ENCODE results near the gene PRSS57.

DNA sequence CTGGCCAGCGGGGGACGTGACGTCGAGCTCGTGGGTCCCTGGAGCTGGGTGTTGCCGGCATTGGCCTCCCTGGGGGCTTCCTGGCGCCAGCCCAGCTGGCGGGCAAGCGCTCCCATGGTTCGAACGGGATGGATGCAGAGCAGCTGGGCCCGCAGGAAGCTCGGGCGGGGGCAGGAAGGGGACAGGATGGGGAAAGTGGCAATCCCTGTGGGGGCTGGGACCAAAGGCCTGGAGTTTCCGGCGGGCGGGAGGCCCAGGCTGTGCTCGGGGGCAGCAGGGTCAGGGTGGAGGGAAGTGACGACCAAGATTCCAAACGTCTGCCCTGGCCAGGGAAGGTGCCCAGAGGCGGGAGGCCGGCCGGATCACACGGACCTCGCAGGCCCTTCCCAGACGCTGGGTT is 32.8 kb upstream of the PRSS57 start:
- TF ChIP-seq CTCF (IDR thresholded peaks at IDR 0.05; ENCODE audit: low read depth, low read length, poor library complexity, severe bottlenecking) (no peak), EZH2phosphoT487 (IDR thresholded peaks at IDR 0.05; ENCODE audit: borderline replicate concordance, low read length) (no peak)
